ENCODE results near the gene CCDC102A.

Gene CCDC102A

DNA sequence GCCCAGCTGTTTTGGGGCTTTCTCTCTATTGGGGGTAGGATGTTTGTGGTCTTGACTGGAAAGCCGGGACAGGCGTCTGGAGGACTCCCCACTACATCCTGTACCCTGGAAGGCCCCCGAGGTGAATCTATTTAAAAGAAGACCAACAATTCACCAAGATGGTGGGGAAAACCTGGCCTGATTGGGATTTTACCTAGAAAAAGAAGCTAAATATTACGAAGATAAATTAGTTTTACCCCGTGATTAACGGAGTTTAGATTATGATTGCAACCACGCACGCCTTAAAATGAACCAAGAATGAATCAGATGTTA lies 779 bp upstream of the CCDC102A start:
- DNase-seq (ENCODE audit: low read depth): no peak

DNA sequence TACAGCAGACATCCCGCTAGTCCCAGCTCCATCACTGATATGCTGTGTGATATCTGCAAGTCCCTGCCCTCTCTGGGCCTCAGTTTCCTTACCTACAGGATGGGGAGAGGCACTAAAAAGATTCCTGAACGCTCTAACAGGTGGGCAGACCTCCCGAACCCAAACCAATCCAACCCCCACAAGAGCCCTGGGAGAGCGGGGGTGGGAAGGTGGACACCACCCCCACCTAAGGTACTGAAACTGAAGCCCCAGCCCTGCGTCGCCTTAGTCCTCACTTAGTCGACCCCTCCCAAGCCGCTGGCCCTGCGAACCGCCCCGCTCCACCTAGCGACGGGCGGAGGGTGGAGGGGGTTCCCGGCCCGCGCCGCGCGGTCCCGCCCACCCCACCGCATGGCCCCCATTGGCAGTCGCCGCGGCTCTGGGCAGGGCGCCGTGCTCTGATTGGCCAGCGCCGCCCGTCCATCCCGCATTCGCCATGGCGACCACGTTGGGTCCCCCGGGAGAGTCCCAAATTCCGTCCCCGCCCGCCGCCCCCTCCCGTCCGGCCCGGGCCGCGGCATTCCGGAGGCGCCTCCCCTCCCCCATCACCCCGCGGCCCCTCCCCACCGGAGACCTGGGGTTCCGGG lies 578 bp downstream of the CCDC102A start:
- peak; percentile 93 for DNase-seq (ENCODE audit: low read depth)

DNA sequence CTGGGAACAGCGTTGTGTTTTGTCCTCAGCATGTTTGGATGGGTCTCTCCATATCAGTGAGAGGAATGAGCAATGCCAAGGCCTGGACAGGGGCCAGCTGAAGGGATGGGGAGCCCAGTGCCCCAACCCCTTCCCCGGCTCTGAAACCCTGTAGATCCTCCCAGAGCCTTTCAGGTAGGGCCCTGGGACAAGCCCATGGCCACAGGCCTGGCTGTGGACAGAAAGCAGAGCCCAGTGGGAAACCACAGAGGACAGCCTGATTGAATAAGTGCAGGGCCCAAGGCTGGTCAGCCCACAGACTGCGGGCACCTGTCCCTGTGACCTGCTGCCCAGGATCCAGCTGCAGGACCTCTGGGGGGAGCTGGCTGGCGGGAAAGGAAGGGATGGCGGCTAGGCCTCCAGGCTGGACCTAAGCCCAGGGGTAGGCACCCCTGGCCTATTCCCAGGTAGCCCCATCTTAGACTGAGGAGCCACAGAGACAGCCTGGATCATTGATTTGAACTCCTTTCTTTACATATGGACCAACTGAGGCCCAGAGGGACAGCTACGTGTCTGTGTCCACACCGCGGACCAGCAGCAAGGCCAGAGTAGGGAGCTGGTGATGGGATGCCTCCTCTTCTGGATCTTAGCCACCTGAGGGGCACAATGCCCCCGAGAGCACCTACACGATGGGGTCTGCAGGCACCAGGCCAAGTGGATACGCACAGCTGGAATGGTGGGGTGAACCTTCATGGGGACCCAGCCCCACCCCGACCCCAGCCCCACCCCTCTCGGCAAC lies 1.3 kb downstream of the CCDC102A start:
- no peak for DNase-seq (ENCODE audit: low read depth)

DNA sequence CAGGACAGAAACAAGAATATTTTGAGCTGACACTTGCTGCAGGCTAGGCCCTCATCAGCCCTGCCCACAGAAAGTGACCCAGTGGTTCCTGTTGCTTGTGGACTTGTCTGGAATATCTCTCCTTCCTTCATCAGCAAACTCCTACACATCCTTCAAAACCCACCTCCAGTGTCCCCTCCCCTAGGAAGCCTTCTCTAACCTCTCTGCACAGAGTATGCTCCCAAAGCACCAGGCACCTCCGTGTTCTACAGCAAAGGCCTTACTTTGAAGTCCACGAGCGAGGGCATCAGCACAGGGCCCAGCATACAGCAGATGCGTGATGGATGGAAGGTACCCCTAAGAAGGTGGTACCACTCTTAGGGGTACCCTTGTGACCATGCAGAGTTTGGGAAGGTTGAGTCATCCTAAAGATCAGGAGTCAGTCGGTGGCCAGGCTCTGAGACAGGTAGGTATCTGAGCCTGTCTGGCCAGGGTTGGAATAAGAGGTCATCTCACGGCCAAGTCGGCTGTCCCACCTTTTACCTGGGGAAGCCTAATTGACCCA lies 2.0 kb downstream of the CCDC102A start:
- no peak for DNase-seq (ENCODE audit: low read depth)

DNA sequence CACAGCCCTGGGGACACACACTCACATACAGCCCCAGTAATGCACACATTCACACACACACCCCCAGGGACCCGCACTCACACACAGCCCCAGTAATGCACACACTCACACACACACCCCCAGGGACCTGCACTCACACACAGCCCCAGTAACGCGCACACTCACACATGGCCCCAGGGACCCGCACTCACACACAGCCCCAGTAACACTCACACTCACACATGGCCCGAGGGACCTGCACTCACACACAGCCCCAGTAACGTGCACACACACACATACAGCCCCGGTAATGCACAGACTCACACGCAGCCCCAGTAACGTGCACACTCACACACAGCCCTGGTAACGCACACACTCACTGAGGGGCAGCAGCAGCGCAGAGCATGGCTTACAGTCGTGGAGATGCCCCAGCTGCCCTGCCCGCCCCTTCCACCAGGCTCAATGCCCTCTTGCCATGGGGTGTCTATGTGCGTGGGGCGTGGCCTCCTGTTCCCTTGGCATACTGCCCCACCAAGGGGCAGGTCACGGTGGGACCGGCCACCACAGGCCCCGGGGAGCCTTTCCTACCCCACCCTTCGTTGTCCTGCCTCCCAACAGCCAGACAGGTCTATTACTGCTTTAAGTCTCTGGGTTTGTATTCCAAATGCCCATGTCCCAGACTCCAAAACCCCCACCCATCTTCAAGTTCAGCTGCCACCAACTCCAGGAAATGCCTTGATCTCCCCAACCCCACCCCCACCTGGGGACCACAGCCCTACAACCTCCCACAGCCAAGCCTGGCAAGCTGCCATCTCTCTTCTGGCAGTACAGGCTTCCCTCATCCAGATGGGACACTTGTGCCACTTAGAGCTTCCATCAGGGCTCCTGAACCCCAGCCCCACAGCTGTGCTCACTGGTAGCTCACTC lies 2.7 kb downstream of the CCDC102A start:
- DNase-seq (ENCODE audit: low read depth): no peak

DNA sequence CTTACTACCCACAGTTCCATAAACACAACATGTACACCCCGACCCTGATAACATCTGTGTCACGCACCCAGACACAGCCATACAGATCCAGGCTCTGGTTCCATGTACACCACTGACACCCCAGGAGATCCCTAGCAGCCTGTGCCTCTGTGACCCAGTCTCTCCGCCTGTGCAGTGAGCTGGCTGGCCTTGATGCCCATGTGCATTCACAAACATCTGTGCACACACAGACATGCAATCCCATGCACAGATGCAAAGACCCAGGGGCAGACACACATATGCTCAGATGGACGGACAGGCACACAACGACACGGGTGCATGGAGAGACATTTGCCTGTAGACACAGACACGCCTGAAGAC lies 4.1 kb downstream of the CCDC102A start:
- DNase-seq (ENCODE audit: low read depth): no peak

DNA sequence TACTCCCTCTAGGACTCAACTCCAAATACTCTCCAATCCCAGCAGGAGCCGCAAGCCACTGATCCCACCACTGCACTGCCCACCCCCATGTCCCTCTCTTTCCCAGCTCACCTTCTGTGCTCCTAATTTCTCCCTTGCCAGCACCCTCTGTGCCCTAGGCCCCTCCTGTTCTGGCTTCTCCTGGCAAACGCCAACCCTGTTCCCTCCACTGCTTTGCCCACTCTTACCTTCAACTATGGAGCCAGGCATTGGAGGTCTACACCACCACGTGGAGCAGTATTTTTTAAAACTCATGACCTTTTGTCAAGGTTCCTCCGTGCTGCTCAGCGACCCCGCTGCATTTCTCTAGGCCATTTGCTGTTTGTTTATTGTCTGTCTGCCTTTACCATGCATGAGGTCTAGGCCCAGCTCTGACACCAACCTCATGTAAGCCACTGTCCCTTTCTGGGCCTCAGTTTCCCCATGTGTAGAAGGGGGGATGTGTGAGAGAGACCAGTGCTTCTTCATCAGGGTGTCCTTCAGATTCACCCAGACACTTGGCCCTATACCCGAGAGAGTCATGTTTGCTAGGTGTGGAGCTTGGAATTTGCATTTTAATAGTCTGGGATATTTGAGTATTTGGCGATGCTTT lies 4.6 kb downstream of the CCDC102A start:
- no peak for DNase-seq (ENCODE audit: low read depth)

DNA sequence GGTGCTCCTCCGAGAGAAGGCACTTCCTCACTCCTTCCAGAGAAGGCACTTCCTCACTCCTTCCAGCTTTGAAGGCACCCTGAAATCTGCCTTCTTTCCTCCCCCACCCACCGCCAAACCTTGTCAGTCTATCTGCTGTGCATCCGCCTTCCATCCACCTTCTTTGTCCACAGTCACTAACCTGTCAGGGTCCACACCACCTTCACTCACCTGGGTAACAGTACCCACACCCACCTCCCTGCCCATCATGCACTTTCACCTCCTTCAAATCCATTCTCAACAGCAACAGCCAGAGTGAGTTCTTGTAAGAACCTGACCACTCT lies 5.2 kb downstream of the CCDC102A start:
- DNase-seq (ENCODE audit: low read depth): no peak

DNA sequence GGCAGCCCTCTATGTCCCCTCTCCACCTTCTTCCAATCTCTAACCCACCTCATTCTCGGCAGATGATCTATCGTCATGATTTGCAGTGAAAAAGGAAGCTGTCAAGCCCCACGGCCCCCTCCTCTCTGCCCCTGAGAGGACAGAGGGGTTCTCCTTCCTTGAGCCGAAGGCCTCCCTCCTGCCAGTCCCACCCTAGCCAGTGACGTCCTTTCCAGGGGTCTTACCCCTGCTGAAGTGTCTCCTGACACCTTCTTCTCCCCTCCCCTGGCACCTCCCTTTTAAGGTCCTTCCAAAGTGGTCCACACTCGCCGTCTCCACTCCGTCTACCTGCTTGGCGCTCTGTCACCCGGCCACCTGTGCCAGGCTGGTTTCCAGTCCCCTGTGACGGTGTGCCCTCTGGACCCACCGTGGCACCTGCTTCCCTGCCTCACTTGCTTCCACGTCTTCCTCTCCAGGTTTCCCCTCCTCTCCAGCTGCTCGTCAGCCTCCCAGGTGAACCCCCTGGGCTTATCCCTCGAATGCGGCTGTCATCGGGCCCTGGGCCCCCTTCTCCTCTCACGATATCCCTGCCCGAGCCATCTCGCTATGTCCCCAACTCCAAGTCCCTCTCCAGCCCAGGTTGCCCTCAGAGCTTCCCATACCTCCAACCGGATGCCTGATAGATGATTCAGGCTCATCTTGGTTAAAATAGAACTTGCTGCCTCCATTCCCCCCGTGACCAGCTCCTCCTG lies 5.7 kb downstream of the CCDC102A start:
- DNase-seq (ENCODE audit: low read depth): no peak

DNA sequence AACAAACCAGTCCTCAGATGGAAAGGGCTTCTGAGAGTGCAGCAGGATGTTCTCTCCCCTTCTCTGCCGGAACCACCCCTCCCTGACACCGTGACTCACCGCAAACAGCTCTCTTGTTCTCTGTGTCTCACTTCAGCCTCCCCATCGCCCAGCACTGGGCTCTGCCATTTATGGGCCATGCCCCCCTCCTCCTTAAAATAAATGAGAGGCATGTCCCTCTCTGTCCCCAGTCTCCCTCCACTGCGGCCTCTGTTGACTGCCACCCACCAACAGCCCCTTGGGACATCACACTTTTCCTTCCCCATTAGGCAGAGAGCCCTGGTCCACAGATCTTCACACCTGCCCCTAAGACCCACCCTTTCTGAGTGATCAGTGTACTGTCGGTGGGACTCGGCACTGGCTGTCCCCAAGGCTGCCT lies 6.3 kb downstream of the CCDC102A start:
- DNase-seq (ENCODE audit: low read depth): peak; percentile 61

DNA sequence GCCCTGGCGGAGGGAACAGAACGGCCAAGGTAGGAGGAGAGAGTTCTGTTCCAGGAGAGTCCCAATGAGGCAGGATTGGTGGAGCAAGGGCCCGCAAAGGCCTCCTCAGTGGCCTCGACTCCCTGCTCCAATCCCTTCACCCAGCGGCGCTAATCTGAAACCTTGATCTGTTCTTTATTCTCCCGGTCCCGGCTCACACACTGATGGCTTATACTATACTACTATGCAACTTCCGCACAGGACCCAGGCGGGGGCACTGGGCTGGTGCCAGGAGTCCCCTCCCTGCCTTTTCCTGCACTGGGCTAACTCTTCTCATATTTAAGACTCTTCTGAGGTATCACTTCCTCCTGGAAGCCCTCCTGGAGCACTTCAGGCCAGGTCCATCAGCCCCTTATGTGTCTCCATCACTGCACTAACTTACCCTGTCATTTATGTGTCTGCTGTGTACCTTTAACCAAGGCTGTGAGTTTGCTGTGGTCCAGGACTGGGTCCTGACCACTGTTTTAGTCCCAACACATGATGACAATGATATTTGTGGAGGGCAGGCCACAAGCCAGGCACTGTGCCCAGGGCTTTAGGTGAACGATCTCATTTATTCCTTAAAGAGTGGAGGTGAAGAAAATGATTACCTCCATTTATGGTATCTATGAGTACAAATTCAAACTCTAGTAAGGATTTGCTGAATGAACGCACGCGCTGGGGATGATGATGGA lies 6.8 kb downstream of the CCDC102A start:
- no peak for DNase-seq (ENCODE audit: low read depth)

DNA sequence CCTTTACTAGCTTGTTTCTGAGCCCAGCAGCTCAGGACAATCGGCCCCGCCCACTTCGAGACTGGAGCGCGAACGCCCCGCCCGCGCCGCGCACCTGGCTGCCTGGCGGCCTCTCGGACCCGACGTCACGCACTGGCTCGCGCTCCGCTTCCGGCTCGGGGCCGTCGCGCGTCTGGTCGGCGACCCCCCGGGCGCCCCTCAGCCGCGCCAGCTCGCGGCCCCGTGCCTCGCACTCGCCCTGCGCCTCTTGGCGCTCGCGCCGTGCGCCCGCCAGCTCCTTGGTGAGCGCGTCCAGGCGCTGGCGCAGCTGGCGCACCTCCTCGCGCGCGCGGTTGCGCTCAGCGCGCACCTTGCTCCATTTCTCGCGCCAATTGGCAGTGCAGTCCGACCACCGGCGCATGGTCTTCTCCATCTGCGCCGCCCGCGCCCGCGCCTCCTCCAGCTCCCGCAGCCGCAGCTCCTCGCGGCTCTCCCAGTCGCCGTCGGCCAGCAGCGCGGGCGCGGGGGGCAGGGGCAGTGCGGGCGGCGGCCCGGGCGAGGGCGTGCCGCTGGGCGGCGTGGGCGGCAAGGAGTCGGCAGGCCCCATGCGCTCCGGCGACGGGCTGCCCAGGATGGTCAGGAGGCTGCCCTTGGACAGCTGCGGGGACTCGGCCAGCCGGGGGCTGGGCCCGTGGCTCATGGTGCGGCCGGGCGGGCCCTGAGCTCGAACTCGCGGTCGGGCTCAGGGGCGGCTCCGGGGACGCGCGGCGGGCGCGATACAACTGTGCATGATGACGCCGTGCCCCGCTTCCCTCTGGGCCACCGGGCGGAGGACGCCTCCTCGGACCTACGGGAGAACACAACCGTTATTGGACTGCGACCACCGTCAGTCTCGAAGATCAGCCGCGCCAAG lies 7.6 kb downstream of the CCDC102A start:
- no peak for DNase-seq (ENCODE audit: low read depth)

DNA sequence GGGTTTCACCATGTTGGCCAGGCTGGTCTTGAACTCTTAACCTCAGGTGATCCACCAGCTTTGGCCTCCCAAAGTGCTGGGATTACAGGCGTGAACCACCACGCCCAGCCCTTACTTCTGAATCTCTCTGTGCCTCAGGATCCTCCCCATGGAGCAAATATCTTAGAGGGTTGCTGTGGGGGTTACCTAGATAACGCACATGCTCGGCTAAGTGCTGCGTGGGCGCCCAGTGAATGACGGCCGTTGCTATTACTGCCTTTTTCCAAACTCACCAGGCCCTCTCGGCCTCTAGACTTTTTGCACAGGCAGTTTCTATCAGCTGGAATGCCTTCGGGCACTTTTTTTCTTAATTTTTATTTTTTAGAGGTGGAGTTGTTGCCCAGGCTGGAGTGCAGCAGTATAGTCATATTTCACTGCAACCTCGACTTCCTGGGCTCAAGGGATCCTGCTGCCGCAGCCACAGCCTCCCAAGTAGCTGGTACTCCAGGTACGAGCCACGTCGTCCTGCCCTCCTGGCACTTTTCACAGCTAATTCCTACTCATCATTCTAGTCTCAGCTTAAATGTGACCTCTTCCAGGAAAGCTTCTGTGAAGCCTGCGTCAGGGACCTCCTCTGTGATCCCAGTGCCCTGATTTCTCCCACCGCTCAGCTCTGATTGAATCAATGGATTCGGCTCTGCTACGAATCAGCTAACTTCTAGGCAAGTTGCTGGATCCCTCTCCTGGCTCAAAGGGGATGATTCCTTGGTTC lies 8.6 kb downstream of the CCDC102A start:
- DNase-seq (ENCODE audit: low read depth): no peak

DNA sequence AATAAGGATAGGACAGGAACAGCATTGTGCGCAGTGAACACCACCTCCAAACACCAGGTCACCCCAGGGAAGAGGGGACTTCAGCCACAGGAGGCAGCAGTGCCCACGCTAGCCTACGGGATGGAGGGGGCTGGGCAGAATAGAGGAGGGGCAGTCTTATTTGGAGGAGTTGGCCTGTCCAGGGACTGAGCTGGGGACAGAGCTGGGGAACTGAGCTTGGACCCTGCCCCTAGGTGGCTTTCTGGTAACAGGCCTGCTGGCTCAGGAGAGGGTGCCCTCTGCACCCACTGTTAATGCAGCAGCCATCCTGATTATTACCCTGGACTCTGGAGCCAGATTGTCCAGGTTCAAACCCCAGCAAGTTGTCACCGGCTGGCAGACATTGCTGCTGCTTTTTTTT lies 9.3 kb downstream of the CCDC102A start:
- no peak for DNase-seq (ENCODE audit: low read depth)

DNA sequence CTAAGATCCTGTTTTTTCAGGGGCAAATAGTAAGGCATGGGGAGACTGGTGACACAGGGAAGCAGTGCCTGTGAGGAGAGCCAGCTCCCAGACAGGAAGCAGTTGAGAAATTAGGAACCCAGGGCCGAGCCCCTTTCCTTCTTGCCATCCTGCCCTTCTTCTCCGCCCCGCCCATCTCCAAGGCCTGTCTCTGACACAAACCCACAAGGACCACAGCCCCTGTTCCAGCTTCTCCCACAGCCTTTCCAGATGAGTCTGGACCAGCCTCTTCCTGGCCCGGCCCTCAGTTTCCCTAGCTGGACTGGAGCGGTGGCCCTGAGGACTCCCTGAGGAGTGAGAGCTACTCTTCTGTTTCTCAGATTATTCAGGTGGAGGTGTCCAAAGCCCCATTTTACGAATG lies 9.9 kb downstream of the CCDC102A start:
- no peak for DNase-seq (ENCODE audit: low read depth)

DNA sequence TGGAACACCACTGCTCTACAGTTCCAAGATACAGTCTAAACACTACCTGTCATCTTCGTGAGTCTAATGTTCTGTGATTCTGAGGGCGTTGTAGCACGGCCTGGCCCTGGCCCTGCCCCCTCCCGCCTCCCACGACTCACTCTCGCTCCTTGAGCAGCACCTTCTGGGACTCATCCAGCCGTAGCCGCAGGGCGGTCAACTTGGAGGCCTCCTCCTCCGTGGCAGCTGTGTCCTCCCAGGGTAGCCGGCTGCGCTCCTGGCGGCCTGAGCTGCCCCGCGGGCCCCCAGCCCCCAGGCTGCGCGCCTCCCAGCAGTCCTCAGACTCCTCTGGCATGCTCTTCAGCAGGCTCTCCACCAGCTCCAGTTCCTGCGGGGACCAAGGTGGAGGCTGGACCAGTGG lies 10.6 kb downstream of the CCDC102A start:
- no peak for DNase-seq (ENCODE audit: low read depth)

DNA sequence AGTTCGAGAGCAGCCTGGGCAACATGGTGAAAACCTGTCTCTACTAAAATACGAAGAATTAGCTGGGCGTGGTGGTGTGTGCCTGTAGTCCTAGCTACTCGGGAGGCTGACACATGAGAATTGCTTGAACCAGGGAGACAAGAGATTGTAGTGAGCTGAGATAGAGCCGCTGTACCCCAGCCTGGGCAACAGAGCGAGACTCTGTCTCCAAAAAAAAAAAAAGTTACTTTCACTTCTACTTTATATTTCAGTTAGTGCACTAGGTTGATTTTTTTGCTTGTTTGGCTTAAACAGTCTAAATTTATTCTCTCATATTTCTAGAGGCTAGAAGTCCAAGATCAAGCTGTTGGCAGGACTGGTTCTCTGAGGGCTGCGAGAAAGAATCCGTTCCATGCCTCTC lies 13.4 kb downstream of the CCDC102A start:
- no peak for DNase-seq (ENCODE audit: low read depth)

DNA sequence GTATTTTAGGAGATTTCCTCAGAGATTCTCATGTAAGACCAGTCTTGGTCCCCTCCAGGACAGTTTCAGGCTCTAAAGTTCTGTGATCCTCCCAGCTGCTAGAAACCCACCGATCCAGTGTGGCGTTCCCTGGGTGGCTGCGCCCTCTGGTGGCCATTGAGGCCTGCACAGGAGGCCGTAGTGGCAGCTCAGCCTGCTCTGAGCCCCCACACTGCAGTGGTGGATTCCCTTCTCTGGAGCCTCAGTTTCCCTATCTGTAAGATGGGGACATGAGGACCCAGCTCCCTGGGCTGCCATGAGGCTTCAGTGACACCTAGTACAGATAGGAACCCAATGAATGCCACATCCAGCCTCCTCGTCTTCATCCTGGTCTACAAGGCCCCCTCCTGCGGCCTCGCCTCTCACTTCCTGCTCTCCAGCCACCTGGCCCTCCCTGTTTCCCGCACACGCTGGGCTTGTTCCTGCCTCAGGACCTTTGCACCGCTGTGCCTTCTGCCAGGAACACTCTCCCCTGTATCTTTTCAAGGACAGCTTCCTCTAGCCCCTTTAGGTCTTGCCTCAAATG lies 16.5 kb downstream of the CCDC102A start:
- DNase-seq (ENCODE audit: low read depth): peak; percentile 65

DNA sequence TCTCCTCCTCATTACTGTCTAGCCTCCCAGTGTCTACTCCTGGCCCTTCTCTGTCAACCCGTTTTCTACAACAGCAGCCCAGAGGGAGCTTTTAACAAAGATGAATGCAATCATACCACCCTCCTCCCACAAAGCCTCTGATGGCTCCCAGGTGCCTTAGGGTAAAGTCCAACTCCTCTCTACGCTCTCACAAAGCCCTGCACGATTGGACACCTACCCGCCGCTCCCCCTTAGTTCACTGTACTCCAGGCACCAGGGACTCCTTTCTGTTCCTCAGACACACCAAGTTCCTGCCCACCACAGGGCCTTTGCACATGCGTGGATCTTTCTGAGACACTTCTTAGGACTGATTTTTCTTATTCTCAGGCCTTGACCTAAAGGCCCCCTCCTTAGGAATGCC lies 17.4 kb downstream of the CCDC102A start:
- no peak for DNase-seq (ENCODE audit: low read depth)

All from stimulated activated CD8-positive, alpha-beta memory T cell treated with anti-CD3 and anti-CD28 coated beads, Interleukin-12 subunit alpha, Interleukin-12 subunit beta, amount 100 ng/mL, for 4 hours (primary cell).